ENCODE measurements around the gene DMD.

The DMD gene

DNA sequence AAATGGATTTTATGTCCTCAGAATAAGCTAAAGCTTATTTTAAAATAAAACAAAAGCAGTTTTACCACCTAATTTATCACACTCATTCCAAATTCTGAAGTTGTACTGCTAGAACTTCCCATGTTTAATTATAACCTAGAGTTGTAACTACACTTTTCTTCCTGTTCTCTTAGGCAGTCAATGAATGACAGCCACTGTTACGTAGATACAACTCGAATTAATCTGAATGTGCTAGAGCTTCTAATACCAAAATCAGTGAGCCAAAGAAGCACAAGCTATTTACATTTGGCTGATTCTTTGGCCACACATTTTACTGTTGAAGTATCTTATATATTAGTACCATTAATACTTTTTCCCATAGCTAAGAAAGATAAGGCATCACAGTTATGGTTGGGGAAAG lies 2040.6 kb downstream of the DMD start:
- DNase-seq (ENCODE audit: low read depth in 2 of 2): no peak
- H3K4me3 ChIP-seq (replicated peaks in 1 of 2; ENCODE audit: low read depth in 2 of 2, low read length in 2 of 2): no peak overlapping the region
- TF ChIP-seq, protein P1, sequence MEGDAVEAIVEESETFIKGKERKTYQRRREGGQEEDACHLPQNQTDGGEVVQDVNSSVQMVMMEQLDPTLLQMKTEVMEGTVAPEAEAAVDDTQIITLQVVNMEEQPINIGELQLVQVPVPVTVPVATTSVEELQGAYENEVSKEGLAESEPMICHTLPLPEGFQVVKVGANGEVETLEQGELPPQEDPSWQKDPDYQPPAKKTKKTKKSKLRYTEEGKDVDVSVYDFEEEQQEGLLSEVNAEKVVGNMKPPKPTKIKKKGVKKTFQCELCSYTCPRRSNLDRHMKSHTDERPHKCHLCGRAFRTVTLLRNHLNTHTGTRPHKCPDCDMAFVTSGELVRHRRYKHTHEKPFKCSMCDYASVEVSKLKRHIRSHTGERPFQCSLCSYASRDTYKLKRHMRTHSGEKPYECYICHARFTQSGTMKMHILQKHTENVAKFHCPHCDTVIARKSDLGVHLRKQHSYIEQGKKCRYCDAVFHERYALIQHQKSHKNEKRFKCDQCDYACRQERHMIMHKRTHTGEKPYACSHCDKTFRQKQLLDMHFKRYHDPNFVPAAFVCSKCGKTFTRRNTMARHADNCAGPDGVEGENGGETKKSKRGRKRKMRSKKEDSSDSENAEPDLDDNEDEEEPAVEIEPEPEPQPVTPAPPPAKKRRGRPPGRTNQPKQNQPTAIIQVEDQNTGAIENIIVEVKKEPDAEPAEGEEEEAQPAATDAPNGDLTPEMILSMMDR (IDR thresholded peaks at IDR 0.05; ENCODE audit: low read depth, low read length): no peak

DNA sequence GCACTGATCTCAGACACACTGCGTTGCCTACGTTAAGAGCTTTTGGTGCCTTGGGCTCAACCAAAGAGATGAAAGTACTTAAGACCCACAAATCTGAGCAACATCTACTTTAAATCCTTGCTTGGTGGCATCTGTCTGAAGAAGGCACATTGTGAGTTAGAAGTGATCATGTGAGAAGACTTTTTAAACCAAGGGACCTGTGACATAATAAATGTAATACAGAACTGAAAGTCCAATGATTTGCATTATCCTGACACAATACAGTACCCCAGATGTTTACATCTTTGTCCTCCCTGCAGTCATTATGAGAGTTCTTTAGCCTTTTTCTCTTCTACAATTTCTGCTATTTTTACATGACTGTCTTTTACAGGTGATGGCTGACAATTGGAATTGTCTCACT lies 2042.8 kb downstream of the DMD start:
- no peak overlapping the region for H3K4me3 ChIP-seq (replicated peaks in 1 of 2; ENCODE audit: low read depth in 2 of 2, low read length in 2 of 2)
- DNase-seq (ENCODE audit: low read depth in 2 of 2): no peak
- TF ChIP-seq, protein P1 (IDR thresholded peaks at IDR 0.05; ENCODE audit: low read depth, low read length): no peak

DNA sequence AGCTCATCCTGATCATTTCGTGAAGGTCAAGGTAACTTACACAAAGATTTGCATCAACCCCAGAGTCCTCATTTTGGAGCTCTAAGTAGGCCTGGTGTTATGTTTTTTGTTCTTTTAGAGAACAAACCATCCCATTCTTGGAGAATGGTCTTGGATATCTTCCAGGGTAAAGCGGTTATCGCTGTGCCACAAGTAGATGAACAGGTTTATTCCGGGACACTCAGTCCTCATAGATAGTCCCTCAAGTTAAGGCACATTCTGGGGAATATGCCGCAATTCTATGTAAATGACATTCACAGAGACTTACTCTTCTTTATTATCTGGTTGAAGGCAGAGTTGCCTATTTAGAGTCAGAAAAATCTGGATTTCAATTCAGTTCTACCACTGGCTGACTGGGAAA lies 2044.5 kb downstream of the DMD start:
- TF ChIP-seq, protein P1 (IDR thresholded peaks at IDR 0.05; ENCODE audit: low read depth, low read length): no peak
- H3K4me3 ChIP-seq (replicated peaks in 1 of 2; ENCODE audit: low read depth in 2 of 2, low read length in 2 of 2): no peak overlapping the region

DNA sequence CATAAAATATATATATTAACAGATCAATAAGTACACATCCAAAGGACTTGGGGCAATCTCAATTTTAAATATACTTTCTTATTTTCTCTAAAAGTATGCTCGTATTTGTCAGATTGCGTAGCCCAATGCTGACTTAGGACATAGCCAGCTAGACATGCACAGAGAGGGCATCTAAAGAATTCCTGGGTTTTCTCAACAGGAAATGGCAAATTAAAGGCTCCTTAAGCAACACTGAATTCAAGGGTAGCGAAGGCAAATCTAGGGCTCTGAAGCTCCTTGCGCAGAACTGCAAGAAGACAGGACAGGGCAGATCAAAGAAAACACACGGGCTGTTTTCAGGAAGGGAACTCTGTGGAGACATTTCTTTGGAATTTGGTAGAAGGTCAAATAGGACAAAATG lies 2044.9 kb downstream of the DMD start:
- H3K4me3 ChIP-seq (replicated peaks in 1 of 2; ENCODE audit: low read depth in 2 of 2, low read length in 2 of 2): no peak overlapping the region
- TF ChIP-seq, protein P1 (IDR thresholded peaks at IDR 0.05; ENCODE audit: low read depth, low read length): no peak
- peak; percentile 18 to 58 for DNase-seq (ENCODE audit: low read depth in 2 of 2)

More for the DNA sequence above, 2044.5 kb downstream of the DMD start:
- DNase-seq (ENCODE audit: low read depth in 2 of 2): no peak

DNA sequence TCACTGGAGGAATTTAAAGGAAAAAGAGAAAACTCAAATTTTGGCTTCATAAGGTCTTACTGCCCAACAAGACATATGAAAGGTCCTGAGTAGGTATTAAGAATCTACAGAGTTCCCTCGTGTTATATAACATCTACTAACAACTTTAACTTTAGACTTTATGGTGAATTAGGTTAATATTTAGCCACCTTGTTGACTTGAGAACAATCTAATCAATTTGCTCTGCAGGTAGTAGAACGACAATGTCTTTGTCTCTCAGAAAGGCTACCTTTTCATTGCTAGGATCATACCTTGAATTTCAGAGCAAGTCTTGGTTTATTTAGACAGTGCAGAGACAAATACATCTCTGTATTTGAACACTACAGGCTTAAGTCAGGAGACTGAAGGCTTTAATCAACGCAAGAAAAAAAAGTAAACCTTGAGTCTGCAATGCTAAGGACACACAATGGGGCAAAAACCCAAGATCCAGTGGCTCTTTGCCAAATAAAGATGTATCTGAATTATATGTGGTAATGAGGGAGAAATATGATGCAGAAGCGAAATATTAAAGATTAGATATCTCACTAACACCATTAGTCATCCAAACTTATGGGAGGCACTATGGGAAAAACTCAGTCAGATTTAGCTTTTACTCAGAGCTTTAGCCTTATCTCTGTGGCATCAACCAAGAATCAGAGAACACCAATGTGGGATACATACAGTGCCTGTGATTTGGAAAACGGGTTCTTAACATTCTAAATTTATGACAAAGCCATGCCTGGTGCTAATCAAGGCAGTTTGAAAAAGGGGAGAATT lies 2045.9 kb downstream of the DMD start:
- H3K4me3 ChIP-seq (replicated peaks in 1 of 2; ENCODE audit: low read depth in 2 of 2, low read length in 2 of 2): no peak overlapping the region
- TF ChIP-seq, protein P1 (IDR thresholded peaks at IDR 0.05; ENCODE audit: low read depth, low read length): no peak
- DNase-seq (ENCODE audit: low read depth in 2 of 2): peak; percentile 25 to 72

DNA sequence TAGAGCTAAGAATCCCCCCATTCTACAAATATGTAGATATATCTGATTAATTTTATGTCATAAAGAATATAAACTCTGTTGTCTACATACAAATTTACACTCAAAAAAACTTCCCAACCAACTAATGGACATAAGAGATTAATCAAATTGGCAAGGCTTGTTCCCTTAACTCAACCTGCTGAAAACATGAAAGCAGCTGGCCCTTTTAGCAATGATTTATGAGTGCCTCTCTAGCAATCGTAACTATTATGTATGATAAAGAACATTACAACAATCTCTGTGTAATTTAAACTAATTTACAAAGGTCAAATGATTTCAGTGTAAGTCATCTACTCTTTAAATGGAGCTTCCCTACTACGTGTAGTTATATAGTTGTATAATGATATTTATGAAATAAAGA lies 2056.4 kb downstream of the DMD start:
- TF ChIP-seq, protein P1 (IDR thresholded peaks at IDR 0.05; ENCODE audit: low read depth, low read length): no peak
- no peak overlapping the region for H3K4me3 ChIP-seq (replicated peaks in 1 of 2; ENCODE audit: low read depth in 2 of 2, low read length in 2 of 2)
- DNase-seq (ENCODE audit: low read depth in 2 of 2): no peak
